Kidney epithelial cell (primary cell): ENCODE data around the gene ZAP70. TPM values are rescaled to one million over a fixed set of nuclear protein-coding genes. Genes with fewer than 3 reads are reported as not detected.

Experiments
- DNase-seq: peaks from one replicate; pipeline ENCODE4 v3.0.0-alpha.2; 2010; ENCODE audit warnings: low read depth
- H3K27me3 ChIP-seq: 2 replicates; pipeline ENCODE4 v1.6.0; 2011; ENCODE audit warnings: low read length; ENCODE audit not compliant: control insufficient read depth, insufficient read depth
- H3K36me3 ChIP-seq: 2 replicates; pipeline ENCODE4 v1.5.1; 2011; ENCODE audit warnings: low read length; ENCODE audit not compliant: control insufficient read depth, insufficient read depth
- H3K4me3 ChIP-seq: 2 replicates; pipeline ENCODE4 v1.5.1; 2011; ENCODE audit warnings: low read depth, mild to moderate bottlenecking, control low read depth, low read length
- CTCF ChIP-seq: IDR thresholded peaks from 2 replicates; pipeline ENCODE4 v1.5.1; 2011; ENCODE audit warnings: mild to moderate bottlenecking, moderate library complexity, low read length, control low read depth, inconsistent platforms; ENCODE audit not compliant: insufficient read depth, poor library complexity, severe bottlenecking
- total RNA-seq: library from RNA; depleted of rRNA; stranded (reverse); fragments of >200 nt; gene quantifications from 2 replicates; pipeline ENCODE4 v1.2.3, GENCODE V29; 2015

ZAP70 gene
- total RNA-seq, 1 donor from 2014 or later, result not detected

GRCh38 chr2:97717613-97717995, 4.2 kb downstream of the ZAP70 start:
- no peak for TF ChIP-seq CTCF
- H3K27me3 ChIP-seq, result peaks cover 2% of the 10 kb centered on the region

GRCh38 chr2:97718051-97718882, 4.9 kb downstream of the ZAP70 start:
- Histone ChIP-seq H3K27me3 (peaks cover 5% of the 10 kb centered on the region), H3K36me3 (no peaks in the 10 kb centered on the region), H3K4me3 (no peak overlapping the region)
- no peak for DNase-seq
- no peak for TF ChIP-seq CTCF

More at GRCh38 chr2:97717613-97717995, 4.2 kb downstream of the ZAP70 start:
- Histone ChIP-seq H3K4me3 (no peak overlapping the region), H3K36me3 (no peaks in the 10 kb centered on the region)
- DNase-seq, result no peak

- Histone ChIP-seq H3K27me3 (peaks cover 10% of the 10 kb centered on the region), H3K4me3 (no peak overlapping the region), H3K36me3 (no peaks in the 10 kb centered on the region)
- TF ChIP-seq CTCF, result no peak
- no peak for DNase-seq
Observed at GRCh38 chr2:97718942-97719341, 5.6 kb downstream of the ZAP70 start.

- no peak overlapping the region for H3K4me3 ChIP-seq
- peaks cover 14% of the 10 kb centered on the region for H3K27me3 ChIP-seq
- H3K36me3 ChIP-seq, result no peaks in the 10 kb centered on the region
- TF ChIP-seq CTCF, result no peak
- DNase-seq, result no peak
Observed at GRCh38 chr2:97719362-97720155, 6.2 kb downstream of the ZAP70 start.

- no peaks in the 10 kb centered on the region for H3K36me3 ChIP-seq
- no peak for TF ChIP-seq CTCF
- H3K4me3 ChIP-seq, result no peak overlapping the region
- peaks cover 14% of the 10 kb centered on the region for H3K27me3 ChIP-seq
- no peak for DNase-seq
Observed at GRCh38 chr2:97720746-97721145, 7.4 kb downstream of the ZAP70 start.

GRCh38 chr2:97722227-97722626, 8.9 kb downstream of the ZAP70 start:
- Histone ChIP-seq H3K4me3 (no peak overlapping the region), H3K27me3 (peaks cover 14% of the 10 kb centered on the region), H3K36me3 (no peaks in the 10 kb centered on the region)
- DNase-seq, result no peak
- no peak for TF ChIP-seq CTCF
